Cardiac fibroblast (primary cell): ENCODE results near the gene NTPCR.

Experiments used
- DNase-seq, 2 donors: peaks; one replicate each; pipeline versions ENCODE4 v3.0.0 to v3.0.0-alpha.2; 2010; ENCODE audit warnings: low read depth in 2 of 2
- H3K4me3 ChIP-seq, 2 donors: replicated peaks in 1 of 2; 1 replicate in 1 of 2; 2 replicates in 1 of 2; pipeline ENCODE4 v1.5.1; 2011; ENCODE audit warnings: low read depth in 2 of 2, low read length in 2 of 2, mild to moderate bottlenecking in 2 of 2, moderate library complexity in 1 of 2
- CTCF ChIP-seq: IDR thresholded peaks from one replicate; pipeline ENCODE4 v1.5.1; 2011; ENCODE audit warnings: low read depth, mild to moderate bottlenecking, low read length, inconsistent platforms

The NTPCR gene

GRCh38 chr1:232958067-232958466 is 7.7 kb downstream of the NTPCR start:
- no peak overlapping the region for H3K4me3 ChIP-seq
- no peak for TF ChIP-seq CTCF
- DNase-seq = no peak

GRCh38 chr1:232962761-232963745 is 12.6 kb downstream of the NTPCR start:
- H3K4me3 ChIP-seq = no peak overlapping the region
- DNase-seq = peak; percentile 55
- TF ChIP-seq CTCF = no peak

- DNase-seq = no peak
- no peak overlapping the region for H3K4me3 ChIP-seq
- no peak for TF ChIP-seq CTCF
Observed at GRCh38 chr1:232964601-232965000, 14.2 kb downstream of the NTPCR start.

- no peak for TF ChIP-seq CTCF
- H3K4me3 ChIP-seq = no peak overlapping the region
- DNase-seq = no peak
Observed at GRCh38 chr1:232965124-232965911, 14.9 kb downstream of the NTPCR start.

GRCh38 chr1:232965912-232966217 is 15.5 kb downstream of the NTPCR start:
- DNase-seq = no peak
- no peak for TF ChIP-seq CTCF

GRCh38 chr1:232966663-232967062 is 16.3 kb downstream of the NTPCR start:
- no peak for TF ChIP-seq CTCF
- H3K4me3 ChIP-seq = no peak overlapping the region
- no peak for DNase-seq

More at GRCh38 chr1:232965912-232966217, 15.5 kb downstream of the NTPCR start:
- H3K4me3 ChIP-seq = no peak overlapping the region
